Measurements from ENCODE around the gene TEKT5. TPM values are rescaled to one million over a fixed set of nuclear protein-coding genes. Genes with fewer than 3 reads are reported as not detected.
"Not testable (repeated sequence)": the region's sequence is repeated elsewhere in the genome, so short reads cannot be mapped to it uniquely, and the experiment has no call there.

The TEKT5 gene
- total RNA-seq, 2 donors from 2014 or later = 0.21 to 0.82 TPM

- intact Hi-C loops (cut with DNase I) = no loop called here
- no peak for DNase-seq
- H3K27ac ChIP-seq = no peak overlapping the region
- H3K27me3 ChIP-seq = no peaks in the 10 kb centered on the region
- H3K9me3 ChIP-seq = no peaks in the 10 kb centered on the region
- H3K4me3 ChIP-seq = no peak overlapping the region
- H3K36me3 ChIP-seq = no peaks in the 10 kb centered on the region
- H3K9ac ChIP-seq (ENCODE audit: low read depth in 2 of 2, low read length in 2 of 2) = no peak overlapping the region
- TF ChIP-seq CTCF (IDR thresholded peaks at IDR 0.05) = no peak
- no peaks in the 10 kb centered on the region for H3K4me1 ChIP-seq
Observed at GRCh38 chr16:10655415-10655977, 39.2 kb downstream of the TEKT5 start.

GRCh38 chr16:10654592-10655414 lies 39.9 kb downstream of the TEKT5 start:
- Histone ChIP-seq H3K27ac (no peak overlapping the region), H3K27me3 (no peaks in the 10 kb centered on the region), H3K9me3 (no peaks in the 10 kb centered on the region), H3K4me1 (no peaks in the 10 kb centered on the region), H3K4me3 (no peak overlapping the region), H3K36me3 (no peaks in the 10 kb centered on the region), H3K9ac (ENCODE audit: low read depth in 2 of 2, low read length in 2 of 2) (no peak overlapping the region)
- intact Hi-C loops (cut with DNase I) = no loop called here
- DNase-seq = no peak
- TF ChIP-seq CTCF (IDR thresholded peaks at IDR 0.05) = no peak

GRCh38 chr16:10652730-10653590 lies 41.8 kb downstream of the TEKT5 start:
- H3K4me1 ChIP-seq = no peaks in the 10 kb centered on the region
- no peaks in the 10 kb centered on the region for H3K9me3 ChIP-seq
- H3K9ac ChIP-seq (ENCODE audit: low read depth in 2 of 2, low read length in 2 of 2) = peak overlapping the region in 1 of 2 donors; percentile 58
- no peaks in the 10 kb centered on the region for H3K36me3 ChIP-seq
- TF ChIP-seq CTCF (IDR thresholded peaks at IDR 0.05) = no peak
- intact Hi-C loops (cut with DNase I) = no loop called here
- no peak overlapping the region for H3K4me3 ChIP-seq
- peak; percentile 93 for DNase-seq
- no peaks in the 10 kb centered on the region for H3K27me3 ChIP-seq
- H3K27ac ChIP-seq = peak overlapping the region; percentile 57

GRCh38 chr16:10649098-10649497 lies 45.6 kb downstream of the TEKT5 start:
- not testable (repeated sequence) for H3K27me3 ChIP-seq; H3K9me3 ChIP-seq; H3K27ac ChIP-seq; H3K4me1 ChIP-seq; H3K9ac ChIP-seq (ENCODE audit: low read depth in 2 of 2, low read length in 2 of 2); H3K36me3 ChIP-seq; DNase-seq; H3K4me3 ChIP-seq
- intact Hi-C loops (cut with DNase I) = loop anchor here (10.0 kb wide), 1 partner anchor 54 kb away; no protein-coding TSS in a partner anchor

- Histone ChIP-seq H3K27ac (no peak overlapping the region), H3K9me3 (no peaks in the 10 kb centered on the region), H3K9ac (ENCODE audit: low read depth in 2 of 2, low read length in 2 of 2) (no peak overlapping the region), H3K4me3 (no peak overlapping the region), H3K27me3 (no peaks in the 10 kb centered on the region), H3K4me1 (peaks cover 3% of the 10 kb centered on the region), H3K36me3 (no peaks in the 10 kb centered on the region)
- no peak for DNase-seq
- TF ChIP-seq CTCF (IDR thresholded peaks at IDR 0.05) = no peak
- intact Hi-C loops (cut with DNase I) = loop anchor here (10.0 kb wide), 1 partner anchor 53 kb away; no protein-coding TSS in a partner anchor
Observed at GRCh38 chr16:10647721-10648296, 46.9 kb downstream of the TEKT5 start.

Measured in colonic mucosa (tissue), 4 donors.